HG03060 (cell line): ENCODE results near the gene TNP2.

Source experiments
- ATAC-seq: cut with Tn5 transposase; IDR thresholded peaks from one replicate; pipeline ENCODE4 v1.9.1; 2021; ENCODE audit warnings: low read depth, moderate number of reproducible peaks; ENCODE audit not compliant: unreplicated experiment

The TNP2 gene

GRCh38 chr16:11245222-11245737 lies 23.8 kb downstream of the TNP2 start:
- no peak for ATAC-seq

- ATAC-seq, result no peak
Measured at GRCh38 chr16:11242658-11243057, 26.5 kb downstream of the TNP2 start.

- ATAC-seq, result no peak
Measured at GRCh38 chr16:11241480-11242204, 27.5 kb downstream of the TNP2 start.

- ATAC-seq, result no peak
Measured at GRCh38 chr16:11240636-11241473, 28.3 kb downstream of the TNP2 start.

- no peak for ATAC-seq
Measured at GRCh38 chr16:11239644-11240632, 29.2 kb downstream of the TNP2 start.

GRCh38 chr16:11238272-11239202 lies 30.6 kb downstream of the TNP2 start:
- no peak for ATAC-seq

- ATAC-seq, result no peak
Measured at GRCh38 chr16:11236461-11237254, 32.5 kb downstream of the TNP2 start.

- ATAC-seq, result no peak
Measured at GRCh38 chr16:11235703-11235991, 33.5 kb downstream of the TNP2 start.

- no peak for ATAC-seq
Measured at GRCh38 chr16:11234884-11235702, 34.0 kb downstream of the TNP2 start.

- no peak for ATAC-seq
Measured at GRCh38 chr16:11233727-11234376, 35.3 kb downstream of the TNP2 start.

GRCh38 chr16:11232852-11233726 lies 36.0 kb downstream of the TNP2 start:
- no peak for ATAC-seq

GRCh38 chr16:11232302-11232851 lies 36.7 kb downstream of the TNP2 start:
- no peak for ATAC-seq

GRCh38 chr16:11231367-11231970 lies 37.7 kb downstream of the TNP2 start:
- no peak for ATAC-seq

GRCh38 chr16:11229906-11230305 lies 39.2 kb downstream of the TNP2 start:
- ATAC-seq, result no peak

GRCh38 chr16:11229432-11229831 lies 39.7 kb downstream of the TNP2 start:
- ATAC-seq, result no peak
